Measurements from ENCODE around the gene FASTKD1. TPM values are rescaled to one million over a fixed set of nuclear protein-coding genes. Genes with fewer than 3 reads are reported as not detected.
A peak's percentile ranks its signal among the peaks of the same experiment; 100 is the strongest.
"Not testable (repeated sequence)": the region's sequence is repeated elsewhere in the genome, so short reads cannot be mapped to it uniquely, and the experiment has no call there.

FASTKD1 gene
- total RNA-seq, 4 donors from 2014 or later = 8.6 to 12.2 (median 10.6) TPM

DNA sequence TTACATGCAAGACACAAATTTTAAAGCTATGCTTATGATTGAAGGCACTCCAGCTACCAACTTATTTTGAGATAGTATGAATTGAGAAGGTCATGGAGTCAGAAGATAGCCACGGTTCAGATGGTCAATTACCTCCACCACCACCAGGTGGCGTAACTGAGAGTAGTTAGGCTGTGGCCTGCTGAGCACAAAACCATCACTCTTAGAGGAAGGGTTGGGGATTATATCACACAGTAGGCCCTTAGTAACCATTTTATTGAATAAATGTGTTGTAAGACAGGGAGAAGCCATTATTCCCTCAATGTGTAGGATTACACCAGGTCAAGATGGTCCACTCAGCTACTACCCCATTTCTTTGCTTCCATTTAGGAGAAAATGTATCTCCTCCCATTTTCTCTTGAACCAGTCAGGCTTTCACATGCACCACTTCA, 45.4 kb downstream of the FASTKD1 start:
- no peak overlapping the region for H3K4me3 ChIP-seq

DNA sequence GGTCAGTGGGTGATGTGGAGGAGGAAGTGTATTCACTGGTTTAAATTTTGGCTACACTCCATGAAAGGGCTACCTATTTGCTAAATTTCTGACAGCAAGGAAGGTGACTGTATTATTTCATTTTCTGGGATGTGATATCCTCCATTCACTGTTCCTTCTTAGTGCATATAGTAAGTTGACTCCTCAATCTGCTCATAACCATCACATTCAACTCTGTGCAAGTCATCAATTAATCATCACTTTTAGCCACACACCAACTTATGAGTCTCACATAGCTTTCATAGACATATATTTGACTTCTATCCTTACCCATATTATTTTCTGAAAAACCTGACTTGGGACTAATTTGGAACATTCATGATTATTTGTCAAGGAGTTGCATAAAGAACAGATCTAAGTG, 47.2 kb downstream of the FASTKD1 start:
- no peak for ATAC-seq
- Histone ChIP-seq H3K4me1 (no peaks in the 10 kb centered on the region), H3K27me3 (no peaks in the 10 kb centered on the region), H3K27ac (no peak overlapping the region), H3K4me3 (no peak overlapping the region), H3K9me3 (no peaks in the 10 kb centered on the region), H3K36me3 (peaks cover 0 to 53% of the 10 kb centered on the region in 2 donors)
- TF ChIP-seq POLR2AphosphoS5 (IDR thresholded peaks at IDR 0.05) (no peak), EP300 (IDR thresholded peaks at IDR 0.05) (no peak), POLR2A (IDR thresholded peaks at IDR 0.05) (no peak)
- TF ChIP-seq, protein P1, sequence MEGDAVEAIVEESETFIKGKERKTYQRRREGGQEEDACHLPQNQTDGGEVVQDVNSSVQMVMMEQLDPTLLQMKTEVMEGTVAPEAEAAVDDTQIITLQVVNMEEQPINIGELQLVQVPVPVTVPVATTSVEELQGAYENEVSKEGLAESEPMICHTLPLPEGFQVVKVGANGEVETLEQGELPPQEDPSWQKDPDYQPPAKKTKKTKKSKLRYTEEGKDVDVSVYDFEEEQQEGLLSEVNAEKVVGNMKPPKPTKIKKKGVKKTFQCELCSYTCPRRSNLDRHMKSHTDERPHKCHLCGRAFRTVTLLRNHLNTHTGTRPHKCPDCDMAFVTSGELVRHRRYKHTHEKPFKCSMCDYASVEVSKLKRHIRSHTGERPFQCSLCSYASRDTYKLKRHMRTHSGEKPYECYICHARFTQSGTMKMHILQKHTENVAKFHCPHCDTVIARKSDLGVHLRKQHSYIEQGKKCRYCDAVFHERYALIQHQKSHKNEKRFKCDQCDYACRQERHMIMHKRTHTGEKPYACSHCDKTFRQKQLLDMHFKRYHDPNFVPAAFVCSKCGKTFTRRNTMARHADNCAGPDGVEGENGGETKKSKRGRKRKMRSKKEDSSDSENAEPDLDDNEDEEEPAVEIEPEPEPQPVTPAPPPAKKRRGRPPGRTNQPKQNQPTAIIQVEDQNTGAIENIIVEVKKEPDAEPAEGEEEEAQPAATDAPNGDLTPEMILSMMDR (IDR thresholded peaks at IDR 0.05) = no peak

More for the DNA sequence above, 45.4 kb downstream of the FASTKD1 start:
- no peak overlapping the region for H3K27ac ChIP-seq
- TF ChIP-seq, protein P1 (IDR thresholded peaks at IDR 0.05) = peak; percentile 58 to 83 (median 78)
- TF ChIP-seq POLR2A (IDR thresholded peaks at IDR 0.05) = no peak
- WGBS, 2 donors (ENCODE audit: low coverage in 1 of 2) = 6 to 16% methylated on average over 2 of the region's 2 CpGs
- H3K36me3 ChIP-seq = peaks cover 0 to 44% of the 10 kb centered on the region in 2 donors
- no peaks in the 10 kb centered on the region for H3K9me3 ChIP-seq
- peak; percentile 34 for ATAC-seq
- no peaks in the 10 kb centered on the region for H3K4me1 ChIP-seq
- H3K27me3 ChIP-seq = no peaks in the 10 kb centered on the region

DNA sequence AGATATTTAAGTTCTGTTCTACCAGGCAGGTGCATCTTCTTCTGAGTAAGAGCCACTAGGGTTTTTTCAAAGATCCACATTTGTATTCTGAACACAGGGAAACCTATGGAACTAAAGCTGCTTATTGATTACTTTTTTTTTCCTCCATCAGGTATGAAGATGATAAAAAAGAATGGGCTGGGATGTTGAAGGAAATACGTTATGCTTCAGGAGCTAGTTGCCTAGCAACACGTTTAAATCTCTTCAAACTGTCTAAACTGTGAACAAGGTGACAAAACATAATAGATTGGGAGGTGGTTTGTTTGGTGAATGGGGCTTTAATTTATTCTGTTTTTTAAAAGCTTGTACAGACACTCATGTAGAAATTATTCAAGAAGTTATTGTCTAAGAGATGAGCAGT, 48.2 kb downstream of the FASTKD1 start:
- no peak for ATAC-seq
- Histone ChIP-seq H3K4me3 (no peak overlapping the region), H3K36me3 (peaks cover 0 to 58% of the 10 kb centered on the region in 2 donors), H3K9me3 (no peaks in the 10 kb centered on the region), H3K27ac (no peak overlapping the region), H3K4me1 (no peaks in the 10 kb centered on the region), H3K27me3 (no peaks in the 10 kb centered on the region)
- TF ChIP-seq POLR2AphosphoS5 (IDR thresholded peaks at IDR 0.05) (no peak), EP300 (IDR thresholded peaks at IDR 0.05) (no peak), POLR2A (IDR thresholded peaks at IDR 0.05) (no peak)
- TF ChIP-seq, protein P1 (IDR thresholded peaks at IDR 0.05) = no peak
- WGBS, 2 donors (ENCODE audit: low coverage in 1 of 2) = 39 to 70% methylated on average over 2 of the region's 2 CpGs

DNA sequence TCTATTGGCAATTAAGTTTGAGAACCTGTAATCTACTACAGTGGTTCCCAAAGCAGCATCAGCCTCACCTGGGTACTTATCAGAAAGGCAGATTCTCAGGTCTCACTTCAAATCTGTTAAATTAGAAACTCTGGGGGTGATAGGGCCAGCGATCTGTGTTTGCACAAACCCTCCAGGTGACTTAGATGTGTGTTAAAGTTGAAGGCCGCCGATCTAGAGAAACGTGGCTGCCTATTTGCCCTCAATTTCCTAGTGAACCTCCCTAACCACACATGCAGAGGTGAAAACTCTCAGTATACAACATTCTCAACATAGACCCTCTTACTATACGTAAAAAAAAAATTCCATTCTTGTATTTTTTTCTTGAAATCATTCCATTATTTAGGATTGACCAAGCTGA, 50.0 kb downstream of the FASTKD1 start:
- H3K4me3 ChIP-seq = no peak overlapping the region
- TF ChIP-seq POLR2A (IDR thresholded peaks at IDR 0.05) = no peak
- no peak for TF ChIP-seq EP300 (IDR thresholded peaks at IDR 0.05)
- no peak for TF ChIP-seq POLR2AphosphoS5 (IDR thresholded peaks at IDR 0.05)
- TF ChIP-seq, protein P1 (IDR thresholded peaks at IDR 0.05) = no peak
- no peaks in the 10 kb centered on the region for H3K9me3 ChIP-seq
- no peak overlapping the region for H3K27ac ChIP-seq
- no peak for ATAC-seq
- no peaks in the 10 kb centered on the region for H3K4me1 ChIP-seq
- 64 to 84% methylated on average over 4 to 5 of the region's 5 CpGs for WGBS, 2 donors (ENCODE audit: low coverage in 1 of 2)
- H3K27me3 ChIP-seq = no peaks in the 10 kb centered on the region
- H3K36me3 ChIP-seq = peaks cover 0 to 46% of the 10 kb centered on the region in 2 donors

DNA sequence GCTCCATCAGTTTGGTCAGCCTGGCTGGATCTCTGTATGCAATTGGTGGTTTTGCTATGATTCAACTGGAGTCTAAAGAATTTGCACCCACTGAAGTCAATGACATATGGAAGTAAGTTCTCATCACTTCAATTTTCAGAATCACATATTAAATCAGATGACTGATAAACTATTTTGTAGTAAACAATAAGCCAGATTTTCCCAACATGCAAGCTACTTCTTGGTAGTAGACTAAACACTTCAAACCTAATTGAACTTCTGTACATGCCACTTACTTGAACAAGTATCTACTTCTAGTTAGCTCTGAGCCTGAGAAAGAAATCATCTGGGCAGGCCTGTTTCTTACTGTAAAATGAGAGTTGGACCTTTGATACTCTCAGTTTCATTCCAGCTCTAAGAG, 52.8 kb downstream of the FASTKD1 start:
- no peaks in the 10 kb centered on the region for H3K9me3 ChIP-seq
- no peaks in the 10 kb centered on the region for H3K27me3 ChIP-seq
- peaks cover 0 to 40% of the 10 kb centered on the region in 2 donors for H3K36me3 ChIP-seq
- no peak overlapping the region for H3K27ac ChIP-seq
- TF ChIP-seq POLR2A (IDR thresholded peaks at IDR 0.05) (no peak), POLR2AphosphoS5 (IDR thresholded peaks at IDR 0.05) (no peak), EP300 (IDR thresholded peaks at IDR 0.05) (no peak)
- TF ChIP-seq, protein P1 (IDR thresholded peaks at IDR 0.05) = no peak
- no peak for ATAC-seq
- no peaks in the 10 kb centered on the region for H3K4me1 ChIP-seq
- H3K4me3 ChIP-seq = no peak overlapping the region

DNA sequence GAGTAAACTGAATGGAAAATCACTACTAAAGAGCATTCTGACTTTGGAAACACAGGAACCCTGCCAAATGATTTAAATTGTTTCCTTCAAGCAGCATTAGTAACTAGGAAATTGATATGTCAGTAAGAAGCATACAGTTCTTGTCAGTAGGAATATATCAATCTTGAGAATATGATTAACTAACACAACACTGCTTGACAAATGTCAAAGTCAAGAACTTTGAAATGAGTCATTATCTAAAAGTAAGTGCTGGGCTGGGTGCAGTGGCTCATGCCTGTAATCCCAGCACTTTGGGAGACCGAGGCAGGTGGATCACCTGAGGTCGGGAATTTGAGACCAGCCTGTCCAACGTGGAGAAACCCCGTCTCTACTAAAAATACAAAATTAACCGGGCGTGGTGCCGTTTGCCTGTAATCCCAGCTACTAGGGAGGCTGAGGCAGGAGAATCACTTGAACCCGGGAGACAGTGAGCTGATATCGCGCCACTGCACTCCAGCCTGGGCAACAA, 57.1 kb downstream of the FASTKD1 start:
- H3K27me3 ChIP-seq, H3K4me3 ChIP-seq, H3K9me3 ChIP-seq, ATAC-seq, H3K27ac ChIP-seq: not testable (repeated sequence)
- Histone ChIP-seq H3K36me3 (peaks cover 0 to 21% of the 10 kb centered on the region in 2 donors), H3K4me1 (peaks cover 0 to 25% (median 3%) of the 10 kb centered on the region in 3 donors)
- 91% methylated on average over 6 to 7 of the region's 10 CpGs for WGBS, 2 donors (ENCODE audit: low coverage in 1 of 2)

DNA sequence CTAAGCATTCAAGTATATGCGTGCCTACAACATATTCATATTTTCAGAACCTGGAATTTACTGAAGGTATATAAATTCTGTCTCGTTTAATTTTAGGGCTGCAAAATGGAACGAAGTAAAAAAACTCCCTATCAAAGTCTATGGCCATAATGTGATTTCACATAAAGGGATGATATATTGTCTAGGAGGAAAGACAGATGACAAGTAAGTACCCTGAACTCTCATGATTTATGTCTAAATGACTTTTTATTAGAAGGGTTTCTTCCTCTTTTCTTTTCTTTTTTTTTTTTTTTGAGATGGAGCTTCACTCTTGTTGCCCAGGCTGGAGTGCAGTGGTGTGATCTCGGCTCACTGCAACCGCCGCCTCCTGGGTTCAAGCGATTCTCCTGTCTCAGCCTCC, 58.9 kb downstream of the FASTKD1 start:
- ATAC-seq, H3K9me3 ChIP-seq: not testable (repeated sequence)
- 86 to 90% methylated on average over 3 of the region's 7 CpGs for WGBS, 2 donors (ENCODE audit: low coverage in 1 of 2)

More for the DNA sequence above, 58.9 kb downstream of the FASTKD1 start:
- H3K4me3 ChIP-seq, H3K27me3 ChIP-seq, H3K27ac ChIP-seq, H3K36me3 ChIP-seq: not testable (repeated sequence)
- H3K4me1 ChIP-seq = peaks cover 0 to 41% (median 3%) of the 10 kb centered on the region in 3 donors
